GM19452 (cell line): Measurements from ENCODE around the gene TGFA.

Experiments used
- ATAC-seq: cut with Tn5 transposase; IDR thresholded peaks from one replicate; pipeline ENCODE4 v1.9.1; 2021; ENCODE audit not compliant: unreplicated experiment

TGFA gene

GRCh38 chr2:70553584-70554337, at the start of gene TGFA:
Gene TGFA (minus strand): TSS chr2:70553826. CDS start chr2:70553767, 59 bp downstream.
- ATAC-seq: peak; percentile 79

- ATAC-seq: no peak
Observed at GRCh38 chr2:70603066-70603465, 49.4 kb upstream of the TGFA start.

GRCh38 chr2:70598197-70598596, 44.6 kb upstream of the TGFA start:
- ATAC-seq: no peak

- no peak for ATAC-seq
Observed at GRCh38 chr2:70596739-70597138, 43.1 kb upstream of the TGFA start.

- ATAC-seq: no peak
Observed at GRCh38 chr2:70596293-70596692, 42.7 kb upstream of the TGFA start.

- ATAC-seq: no peak
Observed at GRCh38 chr2:70583091-70583490, 29.5 kb upstream of the TGFA start.

GRCh38 chr2:70580352-70580751, 26.7 kb upstream of the TGFA start:
- no peak for ATAC-seq

GRCh38 chr2:70574618-70575017, 21.0 kb upstream of the TGFA start:
- ATAC-seq: no peak

GRCh38 chr2:70574109-70574508, 20.5 kb upstream of the TGFA start:
- ATAC-seq: no peak

GRCh38 chr2:70570041-70570661, 16.5 kb upstream of the TGFA start:
- no peak for ATAC-seq

- ATAC-seq: no peak
Observed at GRCh38 chr2:70569559-70569958, 15.9 kb upstream of the TGFA start.

- no peak for ATAC-seq
Observed at GRCh38 chr2:70566906-70567305, 13.3 kb upstream of the TGFA start.

GRCh38 chr2:70566464-70566863, 12.8 kb upstream of the TGFA start:
- ATAC-seq: no peak

GRCh38 chr2:70565039-70565731, 11.6 kb upstream of the TGFA start:
- no peak for ATAC-seq

GRCh38 chr2:70561893-70562292, 8.3 kb upstream of the TGFA start:
- ATAC-seq: no peak

GRCh38 chr2:70560442-70560841, 6.8 kb upstream of the TGFA start:
- no peak for ATAC-seq

- no peak for ATAC-seq
Observed at GRCh38 chr2:70560040-70560439, 6.4 kb upstream of the TGFA start.

GRCh38 chr2:70558195-70558808, 4.7 kb upstream of the TGFA start:
- ATAC-seq: no peak

GRCh38 chr2:70557171-70557838, 3.7 kb upstream of the TGFA start:
- ATAC-seq: no peak

GRCh38 chr2:70556608-70557007, 3.0 kb upstream of the TGFA start:
- no peak for ATAC-seq

GRCh38 chr2:70554338-70554892, 789 bp upstream of the TGFA start:
- ATAC-seq: no peak
